Nephron progenitor cell (in vitro differentiated cells): ENCODE results near the gene ZFAND3.

ENCODE experiments used
- DNase-seq: peaks from one replicate; pipeline ENCODE4 v3.0.0; 2021
- H3K27ac Mint-ChIP-seq: 2 replicates; pipeline ENCODE4 v1.8.0; 2021; ENCODE audit warnings: mild to moderate bottlenecking, moderate library complexity, mixed read lengths
- H3K27me3 Mint-ChIP-seq: 2 replicates; pipeline ENCODE4 v1.8.0; 2021; ENCODE audit warnings: mild to moderate bottlenecking, low read depth, mixed read lengths; ENCODE audit not compliant: poor library complexity
- H3K36me3 Mint-ChIP-seq: 2 replicates; pipeline ENCODE4 v1.8.0; 2021; ENCODE audit warnings: low read depth, mixed read lengths
- H3K4me1 Mint-ChIP-seq: 2 replicates; pipeline ENCODE4 v1.8.0; 2021; ENCODE audit warnings: mixed read lengths
- H3K4me3 Mint-ChIP-seq: 2 replicates; pipeline ENCODE4 v1.8.0; 2021; ENCODE audit warnings: mild to moderate bottlenecking, moderate library complexity, mixed read lengths
- H3K9me3 Mint-ChIP-seq: 2 replicates; pipeline ENCODE4 v1.8.0; 2021; ENCODE audit warnings: mild to moderate bottlenecking, moderate library complexity, mixed read lengths
- CTCF ChIP-seq: fragments of 200-600 bp; sonication (generic); IDR thresholded peaks from 2 replicates; pipeline ENCODE4 v1.5.0; 2021; ENCODE audit warnings: antibody characterized with exemption

Gene ZFAND3

DNA sequence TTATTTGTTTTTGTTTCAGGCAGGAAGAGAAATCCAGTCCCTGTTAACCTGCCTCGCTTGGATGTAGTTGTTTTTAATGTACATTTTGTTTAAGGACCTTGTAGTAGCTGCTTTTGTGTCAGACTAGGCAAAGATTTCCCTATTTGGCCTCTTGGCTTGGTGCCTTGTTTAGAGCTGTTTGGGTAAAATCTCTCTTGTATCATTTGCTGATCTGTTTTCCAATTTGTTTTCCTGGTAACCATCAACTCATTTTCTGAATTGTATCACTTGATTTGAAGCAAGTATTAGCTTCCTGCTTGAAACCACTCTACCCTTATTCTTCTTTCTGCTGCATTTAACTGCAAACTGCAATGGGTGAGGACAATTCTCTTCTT lies 160.7 kb downstream of the ZFAND3 start:
- H3K4me3 Mint-ChIP-seq: no peak overlapping the region
- peak overlapping the region; percentile 59 for H3K27ac Mint-ChIP-seq
- no peaks in the 10 kb centered on the region for H3K27me3 Mint-ChIP-seq
- DNase-seq: no peak
- peaks cover 21% of the 10 kb centered on the region for H3K36me3 Mint-ChIP-seq
- peaks cover 13% of the 10 kb centered on the region for H3K9me3 Mint-ChIP-seq
- TF ChIP-seq CTCF: no peak
- H3K4me1 Mint-ChIP-seq: peaks cover 23% of the 10 kb centered on the region

DNA sequence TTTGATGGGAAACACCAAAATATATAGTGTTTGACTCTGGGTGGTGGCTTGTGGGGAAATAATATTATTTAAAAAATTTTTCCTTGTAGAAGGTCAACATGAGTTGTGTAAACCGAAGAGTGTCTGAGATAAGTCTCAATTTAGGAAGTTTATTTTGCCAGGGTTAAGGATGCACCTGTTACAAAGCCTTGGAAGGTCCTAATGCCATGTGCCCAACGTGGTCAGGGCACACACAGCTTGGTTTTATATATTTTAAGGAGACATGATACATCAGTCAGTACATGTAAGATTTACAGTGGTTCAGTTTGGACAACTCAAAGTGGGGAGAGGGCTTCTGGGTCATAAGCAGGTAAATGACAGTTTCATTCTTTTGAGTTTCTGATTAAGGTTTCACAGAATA lies 162.1 kb downstream of the ZFAND3 start:
- DNase-seq: no peak
- Mint-ChIP-seq H3K4me3 (no peak overlapping the region), H3K27me3 (peaks cover 3% of the 10 kb centered on the region), H3K36me3 (peaks cover 8% of the 10 kb centered on the region), H3K4me1 (peaks cover 23% of the 10 kb centered on the region), H3K27ac (no peak overlapping the region), H3K9me3 (peaks cover 5% of the 10 kb centered on the region)
- no peak for TF ChIP-seq CTCF

- H3K36me3 Mint-ChIP-seq: peaks cover 5% of the 10 kb centered on the region
- peaks cover 5% of the 10 kb centered on the region for H3K9me3 Mint-ChIP-seq
- H3K27me3 Mint-ChIP-seq: peaks cover 3% of the 10 kb centered on the region
- H3K27ac Mint-ChIP-seq: no peak overlapping the region
- no peak for DNase-seq
- no peak for TF ChIP-seq CTCF
- H3K4me1 Mint-ChIP-seq: peaks cover 29% of the 10 kb centered on the region
- H3K4me3 Mint-ChIP-seq: no peak overlapping the region
Observed at GRCh38 chr6:37982317-37982716, 162.8 kb downstream of the ZFAND3 start.

- H3K27me3 Mint-ChIP-seq: peaks cover 3% of the 10 kb centered on the region
- no peak for TF ChIP-seq CTCF
- H3K9me3 Mint-ChIP-seq: no peaks in the 10 kb centered on the region
- H3K36me3 Mint-ChIP-seq: no peaks in the 10 kb centered on the region
- no peak overlapping the region for H3K4me3 Mint-ChIP-seq
- peaks cover 40% of the 10 kb centered on the region for H3K4me1 Mint-ChIP-seq
- no peak overlapping the region for H3K27ac Mint-ChIP-seq
- no peak for DNase-seq
Observed at GRCh38 chr6:37983720-37984501, 164.4 kb downstream of the ZFAND3 start.

GRCh38 chr6:37984578-37984977 lies 165.1 kb downstream of the ZFAND3 start:
- H3K27me3 Mint-ChIP-seq: peaks cover 3% of the 10 kb centered on the region
- H3K36me3 Mint-ChIP-seq: no peaks in the 10 kb centered on the region
- no peak overlapping the region for H3K4me3 Mint-ChIP-seq
- no peak overlapping the region for H3K27ac Mint-ChIP-seq
- no peak for TF ChIP-seq CTCF
- H3K4me1 Mint-ChIP-seq: peaks cover 39% of the 10 kb centered on the region
- no peaks in the 10 kb centered on the region for H3K9me3 Mint-ChIP-seq
- no peak for DNase-seq

DNA sequence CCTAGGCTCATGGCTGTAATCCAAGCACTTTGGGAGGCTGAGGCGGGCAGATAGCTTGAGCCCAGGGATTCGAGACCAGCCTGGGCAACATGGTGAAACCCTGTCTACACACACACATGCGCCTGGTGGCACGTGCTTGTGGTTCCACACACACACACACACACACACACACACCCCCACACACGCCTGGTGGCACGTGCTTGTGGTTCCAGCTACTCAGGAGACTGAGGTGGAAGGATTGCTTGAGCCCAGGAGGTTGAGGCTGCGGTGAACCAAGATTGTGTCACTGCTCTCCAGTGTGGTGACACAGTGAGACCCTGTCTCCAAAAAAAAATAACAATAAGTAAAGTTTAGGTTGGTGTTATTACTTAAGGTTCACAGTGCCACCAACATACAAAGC lies 165.8 kb downstream of the ZFAND3 start:
- Mint-ChIP-seq H3K9me3 (no peaks in the 10 kb centered on the region), H3K27me3 (peaks cover 3% of the 10 kb centered on the region), H3K36me3 (no peaks in the 10 kb centered on the region), H3K4me1 (peaks cover 34% of the 10 kb centered on the region), H3K4me3 (no peak overlapping the region), H3K27ac (no peak overlapping the region)
- no peak for TF ChIP-seq CTCF
- no peak for DNase-seq
